Prostate gland (tissue), 2 donors: ENCODE results near the gene ELMO1.

Experiments
- CTCF ChIP-seq, 4 experiments: fragments of 200-600 bp in 2 of 4; fragments of 450-650 bp in 2 of 4; sonication (generic) in 2 of 4; IDR thresholded peaks; 1 replicate in 3 of 4; 2 replicates in 1 of 4; pipeline ENCODE4 v1.5.1; 2016 to 2019; ENCODE audit warnings: antibody characterized with exemption in 4 of 4, mild to moderate bottlenecking in 2 of 4, moderate library complexity in 2 of 4
- POLR2AphosphoS5 ChIP-seq: sonication (generic); formaldehyde crosslinking; IDR thresholded peaks from one replicate; pipeline ENCODE4 v1.6.1; 2017; ENCODE audit warnings: antibody characterized with exemption

DNA sequence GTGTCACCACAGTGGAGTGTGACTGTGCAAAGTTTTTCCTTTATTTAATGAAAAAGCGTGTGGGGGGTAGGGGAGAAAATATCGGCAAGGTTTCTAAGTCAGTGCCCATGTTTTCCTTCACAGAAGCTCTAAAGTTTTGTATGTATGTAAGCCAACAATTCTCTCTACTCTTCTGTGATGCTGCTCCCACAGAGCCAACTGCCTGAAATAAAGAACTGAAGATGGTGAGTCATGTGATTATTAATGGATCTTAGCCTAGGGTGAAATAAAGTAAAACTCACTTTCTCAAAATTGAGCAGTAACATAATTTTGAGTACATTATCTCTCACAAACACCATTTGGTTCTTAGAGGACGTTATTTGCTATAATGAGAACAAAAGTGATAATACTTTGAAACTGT lies 143.7 kb downstream of the ELMO1 start:
- TF ChIP-seq CTCF (IDR thresholded peaks at IDR 0.05) (no peak), POLR2AphosphoS5 (no peak)
